HG03196 (cell line): Measurements from ENCODE around the gene NDP.
"Not testable (repeated sequence)": the region's sequence is repeated elsewhere in the genome, so short reads cannot be mapped to it uniquely, and the experiment has no call there.

Source experiments
- ATAC-seq: cut with Tn5 transposase; IDR thresholded peaks from one replicate; pipeline ENCODE4 v1.9.1; 2021; ENCODE audit not compliant: unreplicated experiment

NDP gene

GRCh38 chrX:43971966-43972961 lies 926 bp downstream of the NDP start:
- no peak for ATAC-seq

- ATAC-seq = no peak
Measured at GRCh38 chrX:43970528-43970927, 2.7 kb downstream of the NDP start.

GRCh38 chrX:43969504-43970501 lies 3.4 kb downstream of the NDP start:
- ATAC-seq = no peak

GRCh38 chrX:43968359-43968781 lies 4.8 kb downstream of the NDP start:
- no peak for ATAC-seq

GRCh38 chrX:43964936-43965335 lies 8.3 kb downstream of the NDP start:
- no peak for ATAC-seq

GRCh38 chrX:43963726-43964125 lies 9.5 kb downstream of the NDP start:
- no peak for ATAC-seq

- no peak for ATAC-seq
Measured at GRCh38 chrX:43962636-43963035, 10.6 kb downstream of the NDP start.

- ATAC-seq = no peak
Measured at GRCh38 chrX:43961699-43962098, 11.5 kb downstream of the NDP start.

GRCh38 chrX:43958529-43958928 lies 14.7 kb downstream of the NDP start:
- peak; percentile 69 for ATAC-seq

GRCh38 chrX:43956034-43956433 lies 17.2 kb downstream of the NDP start:
- no peak for ATAC-seq

- no peak for ATAC-seq
Measured at GRCh38 chrX:43953218-43953617, 20.0 kb downstream of the NDP start.

- ATAC-seq = no peak
Measured at GRCh38 chrX:43949669-43950068, 23.5 kb downstream of the NDP start.

- ATAC-seq = no peak
Measured at GRCh38 chrX:43940816-43941474, 32.2 kb downstream of the NDP start.

GRCh38 chrX:43939187-43939926 lies 33.8 kb downstream of the NDP start:
- ATAC-seq = no peak

- ATAC-seq = not testable (repeated sequence)
Measured at GRCh38 chrX:43922032-43922431, 51.2 kb downstream of the NDP start.

GRCh38 chrX:43910772-43911171 lies 62.4 kb downstream of the NDP start:
- ATAC-seq = not testable (repeated sequence)

GRCh38 chrX:43910012-43910411 lies 63.2 kb downstream of the NDP start:
- ATAC-seq = no peak

- ATAC-seq = no peak
Measured at GRCh38 chrX:43909141-43909540, 64.0 kb downstream of the NDP start.

GRCh38 chrX:43899878-43900815 lies 73.0 kb downstream of the NDP start:
- no peak for ATAC-seq
